SHP77 treated with DMSO at 0.1 percent for 48 hours (cell line): ENCODE measurements around the gene PRSS27.

Experiments used
- DNase-seq: peaks from one replicate; lab custom pipeline; 2025; lab: John Stamatoyannopoulos, UW

PRSS27 gene

GRCh38 chr16:2720064-2720457 is at the start of gene PRSS27:
Gene PRSS27, minus strand, starts transcription at chr16:2720224. Its CDS starts 64 bp downstream, at chr16:2720160.
- DNase-seq: no peak

GRCh38 chr16:2769675-2770056 is 49.6 kb upstream of the PRSS27 start:
- DNase-seq: no peak

GRCh38 chr16:2769100-2769529 is 49.1 kb upstream of the PRSS27 start:
- DNase-seq: no peak

- no peak for DNase-seq
These were observed 48.5 kb upstream of the PRSS27 start for GRCh38 chr16:2768403-2769089.

- no peak for DNase-seq
These were observed 47.9 kb upstream of the PRSS27 start for GRCh38 chr16:2767891-2768290.

- no peak for DNase-seq
These were observed 47.2 kb upstream of the PRSS27 start for GRCh38 chr16:2767140-2767731.

GRCh38 chr16:2766430-2767139 is 46.6 kb upstream of the PRSS27 start:
- no peak for DNase-seq

GRCh38 chr16:2765462-2766404 is 45.7 kb upstream of the PRSS27 start:
- no peak for DNase-seq

GRCh38 chr16:2764718-2765117 is 44.7 kb upstream of the PRSS27 start:
- DNase-seq: no peak

GRCh38 chr16:2763173-2763572 is 43.1 kb upstream of the PRSS27 start:
- no peak for DNase-seq

GRCh38 chr16:2762711-2763110 is 42.7 kb upstream of the PRSS27 start:
- no peak for DNase-seq

GRCh38 chr16:2761886-2762583 is 42.0 kb upstream of the PRSS27 start:
- DNase-seq: no peak

GRCh38 chr16:2761472-2761871 is 41.4 kb upstream of the PRSS27 start:
- DNase-seq: no peak

GRCh38 chr16:2757344-2757743 is 37.3 kb upstream of the PRSS27 start:
- DNase-seq: no peak

- no peak for DNase-seq
These were observed 36.4 kb upstream of the PRSS27 start for GRCh38 chr16:2756288-2757015.

- no peak for DNase-seq
These were observed 35.1 kb upstream of the PRSS27 start for GRCh38 chr16:2755158-2755557.

GRCh38 chr16:2753733-2754020 is 33.7 kb upstream of the PRSS27 start:
- no peak for DNase-seq

GRCh38 chr16:2752850-2753732 is 33.1 kb upstream of the PRSS27 start:
- DNase-seq: peak; percentile 62

- peak; percentile 87 for DNase-seq
These were observed 32.2 kb upstream of the PRSS27 start, which contains the start of gene SRRM2 for GRCh38 chr16:2752035-2752849. Gene SRRM2, plus strand, starts transcription at chr16:2752638. Its CDS starts 3,727 bp downstream, at chr16:2756365.
